ENCODE results near the gene PPP1R12B.
"Not testable (repeated sequence)": the region's sequence is repeated elsewhere in the genome, so short reads cannot be mapped to it uniquely, and the experiment has no call there.

PPP1R12B gene

DNA sequence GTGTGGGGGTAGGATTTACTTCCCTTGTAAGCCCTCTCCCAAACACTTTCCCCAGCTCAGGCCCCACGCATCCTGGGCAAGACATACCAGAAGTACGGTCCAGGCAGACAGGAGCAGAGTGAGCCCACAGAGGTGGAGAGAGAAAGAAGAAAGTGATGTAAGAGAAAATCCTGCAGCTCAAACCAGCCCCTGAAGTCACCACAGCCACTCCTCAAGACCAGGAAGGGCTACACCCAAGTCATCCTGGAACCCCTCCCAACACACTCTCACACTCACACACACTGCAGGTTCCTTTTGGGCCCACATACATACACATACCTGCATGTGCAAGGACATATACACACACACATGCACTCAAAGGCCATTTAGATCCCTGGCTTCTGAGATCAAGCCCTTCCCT lies 254.9 kb downstream of the PPP1R12B start:
- no peak for ATAC-seq (ENCODE audit: low read depth)

DNA sequence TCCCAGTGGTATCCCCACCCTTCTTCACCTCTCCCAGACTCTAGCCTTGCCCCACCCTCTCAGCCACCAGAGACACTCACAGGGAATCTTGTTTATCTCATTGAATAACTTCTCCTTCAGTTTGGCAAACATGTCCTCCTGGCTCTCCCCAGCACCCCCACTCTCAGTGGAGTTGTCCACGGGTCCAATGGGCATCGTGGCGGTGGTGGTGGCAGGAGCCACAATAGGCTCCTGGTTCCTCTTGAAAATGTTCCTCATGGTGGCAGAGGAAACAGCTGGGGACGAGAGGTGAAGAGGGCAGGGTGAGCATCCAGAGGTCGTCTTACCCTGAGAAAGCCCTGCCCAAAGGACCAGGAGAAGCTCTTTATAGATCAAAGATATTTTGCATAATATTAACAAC lies 257.0 kb downstream of the PPP1R12B start:
- Histone ChIP-seq H3K27me3 (ENCODE audit: insufficient read depth, poor library complexity, severe bottlenecking) (no peaks in the 10 kb centered on the region), H3K4me3 (ENCODE audit: severe bottlenecking) (no peak overlapping the region), H3K4me1 (ENCODE audit: insufficient read depth, poor library complexity, severe bottlenecking) (no peaks in the 10 kb centered on the region), H3K36me3 (ENCODE audit: low read depth) (no peaks in the 10 kb centered on the region), H3K27ac (ENCODE audit: poor library complexity, severe bottlenecking) (no peak overlapping the region), H3K9me3 (ENCODE audit: severe bottlenecking) (no peaks in the 10 kb centered on the region)
- ATAC-seq (ENCODE audit: low read depth) (no peak), DNase-seq (ENCODE audit: low spot score) (no peak)
- TF ChIP-seq, protein P1, sequence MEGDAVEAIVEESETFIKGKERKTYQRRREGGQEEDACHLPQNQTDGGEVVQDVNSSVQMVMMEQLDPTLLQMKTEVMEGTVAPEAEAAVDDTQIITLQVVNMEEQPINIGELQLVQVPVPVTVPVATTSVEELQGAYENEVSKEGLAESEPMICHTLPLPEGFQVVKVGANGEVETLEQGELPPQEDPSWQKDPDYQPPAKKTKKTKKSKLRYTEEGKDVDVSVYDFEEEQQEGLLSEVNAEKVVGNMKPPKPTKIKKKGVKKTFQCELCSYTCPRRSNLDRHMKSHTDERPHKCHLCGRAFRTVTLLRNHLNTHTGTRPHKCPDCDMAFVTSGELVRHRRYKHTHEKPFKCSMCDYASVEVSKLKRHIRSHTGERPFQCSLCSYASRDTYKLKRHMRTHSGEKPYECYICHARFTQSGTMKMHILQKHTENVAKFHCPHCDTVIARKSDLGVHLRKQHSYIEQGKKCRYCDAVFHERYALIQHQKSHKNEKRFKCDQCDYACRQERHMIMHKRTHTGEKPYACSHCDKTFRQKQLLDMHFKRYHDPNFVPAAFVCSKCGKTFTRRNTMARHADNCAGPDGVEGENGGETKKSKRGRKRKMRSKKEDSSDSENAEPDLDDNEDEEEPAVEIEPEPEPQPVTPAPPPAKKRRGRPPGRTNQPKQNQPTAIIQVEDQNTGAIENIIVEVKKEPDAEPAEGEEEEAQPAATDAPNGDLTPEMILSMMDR (IDR thresholded peaks at IDR 0.05; ENCODE audit: poor library complexity, severe bottlenecking) = no peak

More for the DNA sequence above, 254.9 kb downstream of the PPP1R12B start:
- H3K36me3 ChIP-seq (ENCODE audit: low read depth) = no peaks in the 10 kb centered on the region
- H3K27ac ChIP-seq (ENCODE audit: poor library complexity, severe bottlenecking) = no peak overlapping the region
- DNase-seq (ENCODE audit: low spot score) = no peak
- TF ChIP-seq, protein P1 (IDR thresholded peaks at IDR 0.05; ENCODE audit: poor library complexity, severe bottlenecking) = no peak
- peaks cover 3% of the 10 kb centered on the region for H3K4me1 ChIP-seq (ENCODE audit: insufficient read depth, poor library complexity, severe bottlenecking)
- H3K4me3 ChIP-seq (ENCODE audit: severe bottlenecking) = no peak overlapping the region
- no peaks in the 10 kb centered on the region for H3K9me3 ChIP-seq (ENCODE audit: severe bottlenecking)
- H3K27me3 ChIP-seq (ENCODE audit: insufficient read depth, poor library complexity, severe bottlenecking) = no peaks in the 10 kb centered on the region

DNA sequence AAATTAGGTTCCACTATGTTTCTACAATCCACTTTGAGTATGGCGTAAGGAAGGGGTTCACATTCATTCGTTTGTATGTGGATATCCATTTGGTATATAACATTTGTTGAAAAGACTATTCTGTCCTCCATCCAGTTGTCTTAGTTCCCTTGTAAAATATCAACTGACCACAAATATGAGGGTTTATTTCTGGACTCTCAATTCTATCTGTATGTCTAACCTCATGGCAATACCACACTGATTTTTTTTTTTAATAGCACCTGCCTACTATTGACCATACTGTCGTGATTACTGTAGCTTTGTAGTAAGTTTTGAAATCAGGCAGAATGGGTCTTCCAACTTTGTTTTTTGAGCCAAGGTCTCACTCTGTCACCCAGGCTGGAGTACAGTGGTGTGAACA lies 263.5 kb downstream of the PPP1R12B start:
- not testable (repeated sequence) for DNase-seq (ENCODE audit: low spot score); H3K27me3 ChIP-seq (ENCODE audit: insufficient read depth, poor library complexity, severe bottlenecking); H3K4me1 ChIP-seq (ENCODE audit: insufficient read depth, poor library complexity, severe bottlenecking); H3K36me3 ChIP-seq (ENCODE audit: low read depth); ATAC-seq (ENCODE audit: low read depth); H3K4me3 ChIP-seq (ENCODE audit: severe bottlenecking); H3K27ac ChIP-seq (ENCODE audit: poor library complexity, severe bottlenecking); H3K9me3 ChIP-seq (ENCODE audit: severe bottlenecking)

DNA sequence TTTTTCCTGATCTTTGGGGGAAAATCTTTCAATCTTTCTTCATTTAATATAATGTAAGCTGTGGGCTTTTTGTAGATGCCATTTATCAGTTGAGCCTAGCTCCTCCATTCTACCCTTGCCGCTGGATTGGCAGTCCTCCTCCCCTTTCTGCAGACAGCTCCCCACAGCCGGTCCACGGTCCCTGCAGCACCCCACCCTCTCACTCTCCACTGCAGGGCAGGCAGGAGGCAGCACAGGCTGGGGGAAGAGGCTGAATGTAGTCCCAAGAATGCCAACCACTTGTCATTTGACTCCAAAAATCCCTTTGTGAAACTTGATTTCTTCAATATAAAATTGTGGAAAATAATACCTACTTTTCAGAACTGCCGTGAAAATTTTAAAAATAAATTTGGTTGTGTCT lies 265.1 kb downstream of the PPP1R12B start:
- Histone ChIP-seq H3K27ac (ENCODE audit: poor library complexity, severe bottlenecking) (no peak overlapping the region), H3K4me1 (ENCODE audit: insufficient read depth, poor library complexity, severe bottlenecking) (peaks cover 5% of the 10 kb centered on the region), H3K4me3 (ENCODE audit: severe bottlenecking) (no peak overlapping the region), H3K27me3 (ENCODE audit: insufficient read depth, poor library complexity, severe bottlenecking) (no peaks in the 10 kb centered on the region), H3K36me3 (ENCODE audit: low read depth) (no peaks in the 10 kb centered on the region), H3K9me3 (ENCODE audit: severe bottlenecking) (no peaks in the 10 kb centered on the region)
- DNase-seq (ENCODE audit: low spot score) (no peak), ATAC-seq (ENCODE audit: low read depth) (no peak)
- TF ChIP-seq, protein P1 (IDR thresholded peaks at IDR 0.05; ENCODE audit: poor library complexity, severe bottlenecking) = no peak

DNA sequence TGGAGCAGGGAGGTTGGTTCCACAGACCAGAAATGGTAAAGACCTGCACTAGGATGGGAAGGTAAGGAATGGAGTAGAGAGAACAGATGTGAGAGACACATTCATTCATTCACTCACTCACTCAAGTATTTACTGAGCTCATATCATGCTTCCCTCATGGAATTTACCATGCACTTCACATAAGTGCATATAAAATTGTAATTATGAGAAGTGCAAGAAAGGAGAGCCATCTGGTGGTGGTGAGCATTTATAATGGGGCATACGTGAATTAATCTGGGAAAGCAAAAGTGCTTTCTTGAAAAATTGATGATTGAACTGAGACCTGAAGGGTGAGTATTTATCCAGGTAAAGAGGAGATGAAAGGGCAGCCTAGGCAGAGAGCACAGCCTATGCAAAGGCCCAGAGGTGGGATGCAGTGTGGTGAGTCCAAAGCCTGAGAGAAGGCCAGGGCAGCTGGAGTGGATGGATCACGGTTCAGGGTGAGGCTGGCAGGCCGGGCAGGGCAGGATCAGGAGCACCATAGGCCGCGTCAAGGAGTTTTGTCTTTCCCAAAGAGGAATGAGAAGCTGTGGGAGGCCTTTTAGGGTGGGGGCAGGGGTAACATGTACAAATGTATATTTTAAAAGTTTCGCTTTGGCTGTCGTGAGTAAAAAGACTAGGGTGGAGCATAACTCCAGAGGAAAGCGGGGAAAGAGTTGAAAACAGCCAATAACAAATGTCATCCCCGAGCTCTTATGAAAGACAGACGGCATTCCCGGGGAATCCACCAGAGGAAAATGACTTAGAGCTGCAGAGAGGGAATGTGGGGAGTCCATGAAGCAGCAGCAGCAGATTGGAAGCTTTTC lies 266.1 kb downstream of the PPP1R12B start:
- H3K9me3 ChIP-seq (ENCODE audit: severe bottlenecking); ATAC-seq (ENCODE audit: low read depth); H3K4me3 ChIP-seq (ENCODE audit: severe bottlenecking); H3K27me3 ChIP-seq (ENCODE audit: insufficient read depth, poor library complexity, severe bottlenecking); DNase-seq (ENCODE audit: low spot score); H3K36me3 ChIP-seq (ENCODE audit: low read depth); H3K4me1 ChIP-seq (ENCODE audit: insufficient read depth, poor library complexity, severe bottlenecking); H3K27ac ChIP-seq (ENCODE audit: poor library complexity, severe bottlenecking): not testable (repeated sequence)
- TF ChIP-seq, protein P1 (IDR thresholded peaks at IDR 0.05; ENCODE audit: poor library complexity, severe bottlenecking) = peak; percentile 51

DNA sequence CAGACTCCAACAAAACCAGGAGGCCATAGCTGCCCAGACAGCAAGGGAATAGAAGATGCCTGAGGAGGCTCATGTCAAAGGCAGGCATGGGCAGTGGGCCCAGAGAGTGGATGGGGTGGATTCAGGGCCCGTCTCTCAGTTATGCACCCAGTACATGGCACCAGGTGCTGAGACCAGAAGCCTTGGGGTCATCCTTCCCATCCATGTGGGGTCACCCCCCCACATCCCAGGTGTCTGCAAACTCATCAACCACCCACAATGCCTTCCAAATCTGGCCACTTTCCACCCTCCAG lies 266.7 kb downstream of the PPP1R12B start:
- H3K27ac ChIP-seq (ENCODE audit: poor library complexity, severe bottlenecking); H3K9me3 ChIP-seq (ENCODE audit: severe bottlenecking); H3K36me3 ChIP-seq (ENCODE audit: low read depth); H3K4me3 ChIP-seq (ENCODE audit: severe bottlenecking); DNase-seq (ENCODE audit: low spot score); ATAC-seq (ENCODE audit: low read depth); H3K4me1 ChIP-seq (ENCODE audit: insufficient read depth, poor library complexity, severe bottlenecking); H3K27me3 ChIP-seq (ENCODE audit: insufficient read depth, poor library complexity, severe bottlenecking): not testable (repeated sequence)

Data from RWPE2 (cell line).